H9 (cell line): ENCODE measurements around the gene STAB2. TPM values are rescaled to one million over a fixed set of nuclear protein-coding genes. Genes with fewer than 3 reads are reported as not detected.

Source experiments
- DNase-seq: peaks from one replicate; pipeline ENCODE4 v3.0.0-alpha.2; 2017
- H2AFZ ChIP-seq: one replicate; pipeline ENCODE4 v1.6.1; 2013; ENCODE audit warnings: mild to moderate bottlenecking, low read length, control low read depth, moderate library complexity
- H2AK5ac ChIP-seq: 2 replicates; pipeline ENCODE4 v1.6.1; 2013; ENCODE audit warnings: low read length, control low read depth, mixed read lengths; ENCODE audit not compliant: insufficient read length
- H2BK120ac ChIP-seq: one replicate; pipeline ENCODE4 v1.6.1; 2013; ENCODE audit warnings: low read depth, mild to moderate bottlenecking, low read length, control low read depth, inconsistent platforms; ENCODE audit not compliant: poor library complexity, severe bottlenecking
- H2BK12ac ChIP-seq: 2 replicates; pipeline ENCODE4 v1.6.1; 2013; ENCODE audit warnings: low read length, control low read depth, mixed read lengths, low read depth; ENCODE audit not compliant: insufficient read length
- H2BK15ac ChIP-seq: 2 replicates; pipeline ENCODE4 v1.6.1; 2013; ENCODE audit warnings: low read depth, low read length, control low read depth
- H2BK20ac ChIP-seq: one replicate; pipeline ENCODE4 v1.6.1; 2013; ENCODE audit warnings: low read depth, mild to moderate bottlenecking, low read length, control low read depth, inconsistent platforms; ENCODE audit not compliant: poor library complexity, severe bottlenecking
- H2BK5ac ChIP-seq: 2 replicates; pipeline ENCODE4 v1.6.1; 2013; ENCODE audit warnings: low read length, control low read depth, mixed read lengths; ENCODE audit not compliant: insufficient read length
- H3K14ac ChIP-seq: 2 replicates; pipeline ENCODE4 v1.6.1; 2013; ENCODE audit warnings: low read length, control low read depth; ENCODE audit not compliant: insufficient read depth
- H3K18ac ChIP-seq: 2 replicates; pipeline ENCODE4 v1.6.1; 2013; ENCODE audit warnings: low read depth, mild to moderate bottlenecking, mixed read lengths, low read length, control low read depth; ENCODE audit not compliant: insufficient read length
- H3K23ac ChIP-seq: 2 replicates; pipeline ENCODE4 v1.6.1; 2013; ENCODE audit warnings: low read length, control low read depth, mixed read lengths, low read depth; ENCODE audit not compliant: insufficient read length
- H3K23me2 ChIP-seq: 2 replicates; pipeline ENCODE4 v1.6.1; 2013; ENCODE audit warnings: low read depth, mild to moderate bottlenecking, mixed read lengths, low read length, control low read depth; ENCODE audit not compliant: insufficient read length, poor library complexity, severe bottlenecking
- H3K27ac ChIP-seq: 2 replicates; pipeline ENCODE4 v1.5.1; 2013; ENCODE audit warnings: low read length, control low read depth, mixed read lengths, low read depth; ENCODE audit not compliant: insufficient read length
- H3K27me3 ChIP-seq: 2 replicates; pipeline ENCODE4 v1.6.1; 2013; ENCODE audit warnings: low read length, control low read depth, inconsistent platforms; ENCODE audit not compliant: insufficient read depth
- H3K4ac ChIP-seq: 2 replicates; pipeline ENCODE4 v1.6.1; 2013; ENCODE audit warnings: low read depth, mild to moderate bottlenecking, control low read depth, inconsistent platforms, low read length, moderate library complexity
- H3K4me1 ChIP-seq: 2 replicates; pipeline ENCODE4 v1.6.1; 2013; ENCODE audit warnings: low read length, control low read depth, inconsistent platforms; ENCODE audit not compliant: insufficient read depth
- H3K4me2 ChIP-seq: 2 replicates; pipeline ENCODE4 v1.6.1; 2013; ENCODE audit warnings: low read length, control low read depth, mixed read lengths; ENCODE audit not compliant: insufficient read length, insufficient read depth
- H3K56ac ChIP-seq: 2 replicates; pipeline ENCODE4 v1.6.1; 2013; ENCODE audit warnings: low read depth, mild to moderate bottlenecking, mixed read lengths, low read length, control low read depth; ENCODE audit not compliant: insufficient read length
- H3K79me1 ChIP-seq: 2 replicates; pipeline ENCODE4 v1.6.1; 2013; ENCODE audit warnings: low read depth, mild to moderate bottlenecking, moderate library complexity, low read length, control low read depth, inconsistent platforms; ENCODE audit not compliant: insufficient read depth, poor library complexity, severe bottlenecking
- H3K79me2 ChIP-seq: 2 replicates; pipeline ENCODE4 v1.6.1; 2013; ENCODE audit warnings: low read length, control low read depth, inconsistent platforms; ENCODE audit not compliant: insufficient read depth
- H3K9ac ChIP-seq: 2 replicates; pipeline ENCODE4 v1.6.1; 2013; ENCODE audit warnings: low read length, control low read depth, mixed read lengths; ENCODE audit not compliant: insufficient read length; ENCODE audit errors: extremely low read depth
- H3K9me3 ChIP-seq: one replicate; pipeline ENCODE4 v1.6.1; 2013; ENCODE audit warnings: low read depth, low read length, inconsistent platforms; ENCODE audit not compliant: control insufficient read depth
- H3T11ph ChIP-seq: one replicate; pipeline ENCODE4 v1.6.1; 2013; ENCODE audit warnings: mild to moderate bottlenecking, low read length, control low read depth, inconsistent platforms
- H4K20me1 ChIP-seq: one replicate; pipeline ENCODE4 v1.6.1; 2013; ENCODE audit not compliant: control insufficient read depth, insufficient read length, insufficient read depth
- H4K5ac ChIP-seq: 2 replicates; pipeline ENCODE4 v1.6.1; 2013; ENCODE audit warnings: low read depth, mild to moderate bottlenecking, mixed read lengths, low read length, control low read depth; ENCODE audit not compliant: insufficient read length
- H4K8ac ChIP-seq: replicated peaks from 2 replicates; pipeline ENCODE4 v1.6.1; 2013; ENCODE audit warnings: low read length, control low read depth, mixed read lengths, low read depth; ENCODE audit not compliant: insufficient read length
- H4K91ac ChIP-seq: 2 replicates; pipeline ENCODE4 v1.6.1; 2013; ENCODE audit warnings: low read depth, mild to moderate bottlenecking, moderate library complexity, mixed read lengths, low read length, control low read depth; ENCODE audit not compliant: insufficient read length
- H3K27ac Mint-ChIP-seq, 3 experiments: 2 replicates in 2 of 3; 3 replicates in 1 of 3; pipeline ENCODE4 v1.8.0; 2020 to 2021; ENCODE audit warnings: mixed read lengths in 3 of 3, mild to moderate bottlenecking in 1 of 3, moderate library complexity in 1 of 3
- H3K27me3 Mint-ChIP-seq: 2 replicates; pipeline ENCODE4 v1.8.0; 2021; ENCODE audit warnings: low read depth, mild to moderate bottlenecking, moderate library complexity, mixed read lengths
- H3K36me3 Mint-ChIP-seq, 3 experiments: 2 replicates in 2 of 3; 3 replicates in 1 of 3; pipeline ENCODE4 v1.8.0; 2020 to 2021; ENCODE audit warnings: low read depth in 3 of 3, mixed read lengths in 3 of 3; ENCODE audit not compliant: insufficient read depth in 1 of 3
- H3K4me1 Mint-ChIP-seq, 2 experiments: 2 replicates each; pipeline ENCODE4 v1.8.0; 2020; ENCODE audit warnings: mixed read lengths in 2 of 2
- H3K4me3 Mint-ChIP-seq, 2 experiments: 2 replicates in 1 of 2; 3 replicates in 1 of 2; pipeline ENCODE4 v1.8.0; 2020 to 2021; ENCODE audit warnings: mild to moderate bottlenecking in 2 of 2, mixed read lengths in 2 of 2, moderate library complexity in 1 of 2
- H3K9me3 Mint-ChIP-seq, 2 experiments: 2 replicates in 1 of 2; 3 replicates in 1 of 2; pipeline ENCODE4 v1.8.0; 2020; ENCODE audit warnings: mild to moderate bottlenecking in 2 of 2, mixed read lengths in 2 of 2, moderate library complexity in 1 of 2
- WGBS: extraction: QIAGEN DNeasy Blood & Tissue Kit; methylation state at CpG from one replicate; pipeline ENCODE4 v1.1.7; 2013; ENCODE audit warnings: missing lambda C conversion rate, low lambda C conversion rate, mixed read lengths; ENCODE audit not compliant: insufficient read length; ENCODE audit errors: extremely low coverage; 5-methylcytosine and 5-hydroxymethylcytosine counted together
- total RNA-seq: library from RNA; stranded (reverse); gene quantifications from 2 replicates; pipeline ENCODE4 v1.2.1, GENCODE V29; 2021
- TF ChIP-seq, protein P1 (sequence below): fragments of 200-600 bp; sonication (generic); conservative IDR thresholded peaks from 3 replicates; pipeline ENCODE4 v1.8.0; 2021; ENCODE audit warnings: antibody characterized with exemption, mild to moderate bottlenecking

Gene STAB2
- total RNA-seq, 1 experiment from 2014 or later: 0.02 TPM

DNA sequence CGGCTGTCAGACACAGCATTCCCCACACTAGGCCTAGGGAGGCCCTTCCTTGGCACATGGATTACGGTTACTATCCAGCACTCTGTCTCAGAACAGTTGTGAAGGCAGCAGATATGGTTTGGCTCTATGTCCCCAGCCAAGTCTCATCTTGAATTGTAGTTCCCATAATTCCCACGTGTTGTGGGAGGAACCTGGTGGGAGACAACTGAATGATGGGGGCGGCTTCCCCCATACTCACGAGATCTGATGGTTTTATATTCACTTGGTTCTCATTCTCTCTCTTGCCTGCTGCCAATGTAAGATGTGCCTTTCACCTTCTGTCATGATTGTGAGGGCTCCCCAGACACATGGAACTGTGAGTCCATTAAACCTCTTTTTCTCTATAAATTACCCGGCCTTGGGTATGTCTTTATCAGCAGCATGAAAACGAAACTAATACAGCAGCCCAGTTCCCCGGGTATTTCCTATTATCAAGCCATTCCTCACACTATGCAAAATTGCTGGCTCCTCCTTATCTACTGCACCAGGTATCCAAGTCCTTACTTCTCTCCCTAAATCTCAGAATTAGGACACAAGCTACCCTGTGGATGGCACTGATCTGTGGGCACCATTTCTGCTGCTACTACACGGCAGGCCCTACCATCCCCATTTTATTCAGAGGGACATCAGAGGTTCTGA is 220.6 kb downstream of the STAB2 start:
- Mint-ChIP-seq H3K36me3 (peaks cover 4 to 23% (median 7%) of the 10 kb centered on the region in 3 experiments; a peak in 5 of 7 replicates), H3K9me3 (no peaks in the 10 kb centered on the region), H3K4me1 (peaks cover 7 to 10% of the 10 kb centered on the region in 2 experiments), H3K27ac (peak overlapping the region in 2 of 3 experiments; percentile 19 to 29; a peak in 3 of 7 replicates), H3K27me3 (no peaks in the 10 kb centered on the region), H3K4me3 (no peak overlapping the region)
- no peak overlapping the region for H2AFZ ChIP-seq
- no peak overlapping the region for H2BK5ac ChIP-seq
- no peaks in the 10 kb centered on the region for H4K20me1 ChIP-seq
- no peaks in the 10 kb centered on the region for H3K9me3 ChIP-seq
- no peak overlapping the region for H3T11ph ChIP-seq
- H3K79me2 ChIP-seq: no peaks in the 10 kb centered on the region
- no peak overlapping the region for H2BK12ac ChIP-seq
- H3K56ac ChIP-seq: no peak overlapping the region
- no peak for DNase-seq
- no CpG with 5 or more reads among the region's 9 CpGs for WGBS
- H3K79me1 ChIP-seq: peaks cover 3% of the 10 kb centered on the region
- no peak overlapping the region for H3K4me2 ChIP-seq
- no peak overlapping the region for H3K9ac ChIP-seq
- no peak overlapping the region for H3K4ac ChIP-seq
- no peaks in the 10 kb centered on the region for H3K23me2 ChIP-seq
- no peak overlapping the region for H3K23ac ChIP-seq
- no peak overlapping the region for H2BK15ac ChIP-seq
- H3K4me1 ChIP-seq: no peaks in the 10 kb centered on the region; the same call in 1 of the 2 replicates
- no peak overlapping the region for H4K5ac ChIP-seq
- TF ChIP-seq, protein P1, sequence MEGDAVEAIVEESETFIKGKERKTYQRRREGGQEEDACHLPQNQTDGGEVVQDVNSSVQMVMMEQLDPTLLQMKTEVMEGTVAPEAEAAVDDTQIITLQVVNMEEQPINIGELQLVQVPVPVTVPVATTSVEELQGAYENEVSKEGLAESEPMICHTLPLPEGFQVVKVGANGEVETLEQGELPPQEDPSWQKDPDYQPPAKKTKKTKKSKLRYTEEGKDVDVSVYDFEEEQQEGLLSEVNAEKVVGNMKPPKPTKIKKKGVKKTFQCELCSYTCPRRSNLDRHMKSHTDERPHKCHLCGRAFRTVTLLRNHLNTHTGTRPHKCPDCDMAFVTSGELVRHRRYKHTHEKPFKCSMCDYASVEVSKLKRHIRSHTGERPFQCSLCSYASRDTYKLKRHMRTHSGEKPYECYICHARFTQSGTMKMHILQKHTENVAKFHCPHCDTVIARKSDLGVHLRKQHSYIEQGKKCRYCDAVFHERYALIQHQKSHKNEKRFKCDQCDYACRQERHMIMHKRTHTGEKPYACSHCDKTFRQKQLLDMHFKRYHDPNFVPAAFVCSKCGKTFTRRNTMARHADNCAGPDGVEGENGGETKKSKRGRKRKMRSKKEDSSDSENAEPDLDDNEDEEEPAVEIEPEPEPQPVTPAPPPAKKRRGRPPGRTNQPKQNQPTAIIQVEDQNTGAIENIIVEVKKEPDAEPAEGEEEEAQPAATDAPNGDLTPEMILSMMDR: no peak
- H3K14ac ChIP-seq: no peak overlapping the region
- H2AK5ac ChIP-seq: no peak overlapping the region
- H2BK120ac ChIP-seq: no peak overlapping the region
- H3K27ac ChIP-seq: no peak overlapping the region
- no peak overlapping the region for H3K18ac ChIP-seq
- H4K8ac ChIP-seq: no peak overlapping the region
- H3K27me3 ChIP-seq: no peaks in the 10 kb centered on the region
- H2BK20ac ChIP-seq: no peak overlapping the region
- H4K91ac ChIP-seq: no peak overlapping the region
